ENCODE data around the gene HDHD3. TPM values are rescaled to one million over a fixed set of nuclear protein-coding genes. Genes with fewer than 3 reads are reported as not detected.

The HDHD3 gene
- polyA plus RNA-seq, 3 donors: 8.3 to 12.0 (median 9.2) TPM

- Mint-ChIP-seq H3K27me3 (ENCODE audit: low read depth in 3 of 3) (peaks cover 0 to 2% (median 0%) of the 10 kb centered on the region in 3 donors), H3K36me3 (peaks cover 8 to 23% of the 10 kb centered on the region in 2 donors), H3K27ac (peak overlapping the region in 1 of 7 donors; percentile 40), H3K9me3 (no peaks in the 10 kb centered on the region), H3K4me1 (peaks cover 15% of the 10 kb centered on the region), H3K4me3 (peak overlapping the region; percentile 82 to 85)
- H2AFZ ChIP-seq (ENCODE audit: insufficient read depth, low read depth, low read length, poor library complexity, severe bottlenecking): no peak overlapping the region
- DNase-seq: no peak
- H4K20me1 ChIP-seq (ENCODE audit: insufficient read depth, low read length): no peaks in the 10 kb centered on the region
- H3K4me3 ChIP-seq (replicated peaks in 1 of 3; ENCODE audit: low read depth in 2 of 3, low read length in 3 of 3): peak overlapping the region in 1 of 3 experiments; percentile 92
- peaks cover 9 to 21% of the 10 kb centered on the region in 2 donors for H3K36me3 ChIP-seq (replicated peaks in 1 of 2; ENCODE audit: control insufficient read depth in 1 of 2, insufficient read depth in 2 of 2, low read length in 2 of 2)
- peak overlapping the region; percentile 92 for H3K4me2 ChIP-seq (replicated peaks; ENCODE audit: extremely low read depth, low read length, poor library complexity, severe bottlenecking)
- TF ChIP-seq CTCF (IDR thresholded peaks at IDR 0.05): no peak
- H3K9me3 ChIP-seq (replicated peaks in 1 of 2; ENCODE audit: control insufficient read depth in 1 of 2, insufficient read depth in 1 of 2, low read length in 2 of 2): no peaks in the 10 kb centered on the region
- 81% methylated on average over 4 of the region's 6 CpGs for WGBS (ENCODE audit: insufficient coverage)
- no peaks in the 10 kb centered on the region for H3K27me3 ChIP-seq (ENCODE audit: control insufficient read depth in 2 of 2, insufficient read depth in 2 of 2, low read length in 2 of 2)
- H3K79me2 ChIP-seq (ENCODE audit: insufficient read depth, low read length): no peaks in the 10 kb centered on the region
- intact Hi-C loops (cut with micrococcal nuclease): no loop called here
- H3K4me1 ChIP-seq (ENCODE audit: control insufficient read depth in 1 of 2, insufficient read depth in 2 of 2, low read length in 2 of 2): peaks cover 9 to 11% of the 10 kb centered on the region in 2 donors
- H3K9ac ChIP-seq (ENCODE audit: insufficient read depth, low read length, poor library complexity, severe bottlenecking): no peak overlapping the region
- no peak overlapping the region for H3K27ac ChIP-seq (ENCODE audit: low read depth in 1 of 2, low read length in 2 of 2)
Observed at GRCh38 chr9:113375057-113376023, 1.4 kb downstream of the HDHD3 start.

GRCh38 chr9:113373676-113374392 is 3.0 kb downstream of the HDHD3 start:
- Histone ChIP-seq H3K27ac (ENCODE audit: low read depth in 1 of 2, low read length in 2 of 2) (no peak overlapping the region), H3K36me3 (replicated peaks in 1 of 2; ENCODE audit: control insufficient read depth in 1 of 2, insufficient read depth in 2 of 2, low read length in 2 of 2) (peaks cover 9 to 21% of the 10 kb centered on the region in 2 donors), H3K27me3 (ENCODE audit: control insufficient read depth in 2 of 2, insufficient read depth in 2 of 2, low read length in 2 of 2) (no peaks in the 10 kb centered on the region), H2AFZ (ENCODE audit: insufficient read depth, low read depth, low read length, poor library complexity, severe bottlenecking) (no peak overlapping the region), H3K4me3 (replicated peaks in 1 of 3; ENCODE audit: low read depth in 2 of 3, low read length in 3 of 3) (no peak overlapping the region), H3K79me2 (ENCODE audit: insufficient read depth, low read length) (no peaks in the 10 kb centered on the region), H3K9me3 (replicated peaks in 1 of 2; ENCODE audit: control insufficient read depth in 1 of 2, insufficient read depth in 1 of 2, low read length in 2 of 2) (no peaks in the 10 kb centered on the region), H3K4me1 (ENCODE audit: control insufficient read depth in 1 of 2, insufficient read depth in 2 of 2, low read length in 2 of 2) (peaks cover 9 to 11% of the 10 kb centered on the region in 2 donors), H4K20me1 (ENCODE audit: insufficient read depth, low read length) (no peaks in the 10 kb centered on the region), H3K9ac (ENCODE audit: insufficient read depth, low read length, poor library complexity, severe bottlenecking) (no peak overlapping the region), H3K4me2 (replicated peaks; ENCODE audit: extremely low read depth, low read length, poor library complexity, severe bottlenecking) (no peak overlapping the region)
- H3K4me3 Mint-ChIP-seq: no peak overlapping the region
- no peaks in the 10 kb centered on the region for H3K9me3 Mint-ChIP-seq
- 95% methylated on average over 20 of the region's 24 CpGs for WGBS (ENCODE audit: insufficient coverage)
- peaks cover 15% of the 10 kb centered on the region for H3K4me1 Mint-ChIP-seq
- no peak for TF ChIP-seq CTCF (IDR thresholded peaks at IDR 0.05)
- intact Hi-C loops (cut with micrococcal nuclease): no loop called here
- no peaks in the 10 kb centered on the region for H3K27me3 Mint-ChIP-seq (ENCODE audit: low read depth in 3 of 3)
- H3K27ac Mint-ChIP-seq: no peak overlapping the region
- DNase-seq: no peak
- H3K36me3 Mint-ChIP-seq: peaks cover 8 to 23% of the 10 kb centered on the region in 2 donors

Data from CD14-positive monocyte (primary cell).